Lower leg skin (tissue), 4 donors: Measurements from ENCODE around the gene KCMF1. TPM values are rescaled to one million over a fixed set of nuclear protein-coding genes. Genes with fewer than 3 reads are reported as not detected.

Experiments used
- DNase-seq, 2 donors: peaks; one replicate each; pipeline ENCODE4 v3.0.0-alpha.2; 2019; ENCODE audit warnings: low spot score in 2 of 2
- H3K4me3 ChIP-seq: fragments of 200-600 bp; sonication (generic); 2 replicates; pipeline ENCODE4 v1.5.1; 2017; ENCODE audit warnings: mild to moderate bottlenecking, low read depth; ENCODE audit not compliant: poor library complexity, severe bottlenecking
- POLR2A ChIP-seq, 2 donors: fragments of 450-650 bp; IDR thresholded peaks; one replicate each; pipeline ENCODE4 v1.6.1; 2016 to 2017; ENCODE audit warnings: antibody characterized with exemption in 2 of 2, mild to moderate bottlenecking in 1 of 2, moderate library complexity in 1 of 2
- WGBS, 2 donors: methylation state at CpG; one replicate each; pipeline ENCODE4 v1.1.5; 2018; 5-methylcytosine and 5-hydroxymethylcytosine counted together
- intact Hi-C: fragments of 100-400 bp; cut with DNase I; formaldehyde crosslinking; loops from one replicate; pipeline ENCODE4 v1.15.0; 2023; ENCODE audit warnings: low total_unique reads
- total RNA-seq, 4 donors: library from RNA; depleted of rRNA; stranded (reverse); fragments of >200 nt; gene quantifications; one replicate each; pipeline ENCODE4 v1.1.0, GENCODE V29; 2016
- TF ChIP-seq, protein P1 (sequence below), 3 donors: fragments of 450-650 bp; IDR thresholded peaks; one replicate each; pipeline ENCODE4 v1.5.1; 2016; ENCODE audit warnings: antibody characterized with exemption in 3 of 3, mild to moderate bottlenecking in 3 of 3, moderate library complexity in 2 of 3

Gene KCMF1
- total RNA-seq, 4 donors from 2014 or later, result 35.2 to 51.7 (median 39.9) TPM

DNA sequence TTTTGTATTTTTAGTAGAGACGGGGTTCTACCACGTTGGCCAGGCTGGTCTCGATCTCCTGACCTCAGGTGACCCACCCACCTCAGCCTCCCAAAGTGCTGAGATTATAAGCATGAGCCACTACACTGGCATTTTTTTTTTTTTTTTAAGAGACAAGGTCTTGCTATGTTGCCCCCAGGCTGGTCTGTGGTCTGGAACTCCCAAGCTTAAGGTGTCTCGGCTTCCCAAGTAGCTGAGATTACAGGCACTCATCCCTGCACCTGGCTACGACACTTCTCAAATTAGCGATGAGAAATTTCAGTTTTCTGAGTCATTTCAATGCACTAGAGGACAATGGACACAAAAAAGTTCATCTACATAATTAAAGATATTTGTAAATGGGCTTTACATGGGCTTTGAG lies 125.7 kb downstream of the KCMF1 start:
- H3K4me3 ChIP-seq, result no peak overlapping the region
- 85 to 90% methylated on average over 6 of the region's 6 CpGs for WGBS, 2 donors
- intact Hi-C loops, result no loop called here
- DNase-seq, result no peak
- TF ChIP-seq, protein P1, sequence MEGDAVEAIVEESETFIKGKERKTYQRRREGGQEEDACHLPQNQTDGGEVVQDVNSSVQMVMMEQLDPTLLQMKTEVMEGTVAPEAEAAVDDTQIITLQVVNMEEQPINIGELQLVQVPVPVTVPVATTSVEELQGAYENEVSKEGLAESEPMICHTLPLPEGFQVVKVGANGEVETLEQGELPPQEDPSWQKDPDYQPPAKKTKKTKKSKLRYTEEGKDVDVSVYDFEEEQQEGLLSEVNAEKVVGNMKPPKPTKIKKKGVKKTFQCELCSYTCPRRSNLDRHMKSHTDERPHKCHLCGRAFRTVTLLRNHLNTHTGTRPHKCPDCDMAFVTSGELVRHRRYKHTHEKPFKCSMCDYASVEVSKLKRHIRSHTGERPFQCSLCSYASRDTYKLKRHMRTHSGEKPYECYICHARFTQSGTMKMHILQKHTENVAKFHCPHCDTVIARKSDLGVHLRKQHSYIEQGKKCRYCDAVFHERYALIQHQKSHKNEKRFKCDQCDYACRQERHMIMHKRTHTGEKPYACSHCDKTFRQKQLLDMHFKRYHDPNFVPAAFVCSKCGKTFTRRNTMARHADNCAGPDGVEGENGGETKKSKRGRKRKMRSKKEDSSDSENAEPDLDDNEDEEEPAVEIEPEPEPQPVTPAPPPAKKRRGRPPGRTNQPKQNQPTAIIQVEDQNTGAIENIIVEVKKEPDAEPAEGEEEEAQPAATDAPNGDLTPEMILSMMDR (IDR thresholded peaks at IDR 0.05), result no peak
- TF ChIP-seq POLR2A (IDR thresholded peaks at IDR 0.05), result no peak

DNA sequence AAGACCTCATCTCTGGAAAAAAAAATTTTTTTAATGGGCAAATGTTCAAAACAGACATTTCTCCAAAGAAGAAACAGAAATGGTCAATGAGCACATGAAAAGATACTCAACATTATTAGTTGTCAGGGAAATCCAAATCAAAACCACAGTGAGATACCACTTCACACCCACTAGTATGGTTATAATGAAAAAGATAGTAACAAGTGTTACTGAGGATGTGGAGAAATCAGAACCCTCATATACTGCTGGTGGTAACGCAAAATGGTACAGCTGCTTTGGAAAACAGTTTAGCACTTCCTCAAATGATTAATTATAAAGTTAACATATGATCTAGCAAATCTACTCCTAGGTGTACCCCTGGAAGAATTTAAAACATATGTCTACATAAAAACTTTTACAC lies 133.3 kb downstream of the KCMF1 start:
- H3K4me3 ChIP-seq, result no peak overlapping the region
- intact Hi-C loops, result no loop called here
- WGBS, 2 donors, result 80 to 87% methylated on average over 1 of the region's 1 CpG
- no peak for TF ChIP-seq POLR2A (IDR thresholded peaks at IDR 0.05)
- TF ChIP-seq, protein P1 (IDR thresholded peaks at IDR 0.05), result no peak
- DNase-seq, result no peak

DNA sequence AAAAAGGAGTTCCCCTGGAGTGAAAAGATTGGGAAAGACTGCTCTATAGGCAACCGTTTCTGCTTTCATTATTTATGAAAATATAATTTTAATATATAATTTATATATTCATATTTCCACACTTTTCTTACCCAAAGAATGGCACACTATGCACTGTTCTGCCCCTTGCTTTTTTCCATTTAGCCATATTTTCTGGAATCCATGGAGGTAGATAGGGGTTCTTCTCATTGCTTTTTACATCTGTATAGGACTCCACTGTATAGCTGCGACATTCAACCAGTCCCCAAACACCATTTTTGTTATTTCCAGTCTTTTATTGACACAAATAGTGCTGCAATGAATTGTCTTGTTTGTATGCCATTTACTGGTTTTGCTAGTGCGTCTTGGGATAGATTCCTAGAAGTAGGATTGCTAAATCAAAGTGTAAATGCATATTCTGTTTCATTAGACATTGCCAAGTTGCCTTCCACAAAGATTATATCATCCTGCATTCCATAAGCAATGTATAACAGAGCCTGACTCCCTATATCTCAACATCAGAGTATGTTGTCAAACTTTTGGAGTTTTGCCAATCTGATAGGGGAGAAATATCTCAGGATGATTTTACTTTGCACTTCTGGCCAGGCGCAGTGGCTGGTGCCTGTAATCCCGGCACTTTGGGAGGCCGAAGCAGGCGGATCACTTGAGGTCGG lies 135.7 kb downstream of the KCMF1 start:
- TF ChIP-seq, protein P1 (IDR thresholded peaks at IDR 0.05), result no peak
- no peak for TF ChIP-seq POLR2A (IDR thresholded peaks at IDR 0.05)
- H3K4me3 ChIP-seq, result no peak overlapping the region
- DNase-seq, result no peak
- intact Hi-C loops, result no loop called here
- WGBS, 2 donors, result 38 to 49% methylated on average over 8 of the region's 8 CpGs

Other genes starting within 250 kb of the KCMF1 start
- gene TRABD2A, start 90.1 kb upstream of the KCMF1 start, total RNA-seq, result 1 to 10 TPM in 2 of 4 donors, under 1 TPM in 1, not detected in 1; 0.17 to 2.1 (median 1.5) TPM
- 1,000 to 10,000 TPM in 2 of 4 donors, 100 to 1,000 TPM in 2; 774 to 1,415 (median 1,103) TPM for gene TMSB10, start 65.5 kb upstream of the KCMF1 start, total RNA-seq
- gene TCF7L1, start 162.2 kb downstream of the KCMF1 start, total RNA-seq, result 1 to 10 TPM in 3 of 4 donors, under 1 TPM in 1; 0.67 to 4.8 (median 1.9) TPM